Dendritic cell treated with granulocyte-macrophage colony-stimulating factor and Interleukin-4, amounts not matched to agents 40 ng/mL and 50 ng/mL, for 4 days (primary cell): Measurements from ENCODE around the gene PRAMEF17.
"Not testable (repeated sequence)": the region's sequence is repeated elsewhere in the genome, so short reads cannot be mapped to it uniquely, and the experiment has no call there.

Experiments
- H3K27ac Mint-ChIP-seq: one replicate; pipeline ENCODE4 v1.8.0; 2022; ENCODE audit warnings: mild to moderate bottlenecking, mixed read lengths
- H3K27me3 Mint-ChIP-seq: one replicate; pipeline ENCODE4 v1.8.0; 2022; ENCODE audit warnings: mild to moderate bottlenecking, mixed read lengths
- H3K36me3 Mint-ChIP-seq: one replicate; pipeline ENCODE4 v1.8.0; 2022; ENCODE audit warnings: low read depth, mixed read lengths
- H3K4me1 Mint-ChIP-seq: one replicate; pipeline ENCODE4 v1.8.0; 2022; ENCODE audit warnings: low read depth, mixed read lengths
- H3K4me3 Mint-ChIP-seq: one replicate; pipeline ENCODE4 v1.8.0; 2022; ENCODE audit warnings: mild to moderate bottlenecking, moderate library complexity, mixed read lengths
- H3K9me3 Mint-ChIP-seq: one replicate; pipeline ENCODE4 v1.8.0; 2022; ENCODE audit warnings: mixed read lengths
- intact Hi-C: fragments of 100-400 bp; cut with micrococcal nuclease; formaldehyde crosslinking; loops from one replicate; pipeline ENCODE4 v1.15.0; 2022

PRAMEF17 gene

DNA sequence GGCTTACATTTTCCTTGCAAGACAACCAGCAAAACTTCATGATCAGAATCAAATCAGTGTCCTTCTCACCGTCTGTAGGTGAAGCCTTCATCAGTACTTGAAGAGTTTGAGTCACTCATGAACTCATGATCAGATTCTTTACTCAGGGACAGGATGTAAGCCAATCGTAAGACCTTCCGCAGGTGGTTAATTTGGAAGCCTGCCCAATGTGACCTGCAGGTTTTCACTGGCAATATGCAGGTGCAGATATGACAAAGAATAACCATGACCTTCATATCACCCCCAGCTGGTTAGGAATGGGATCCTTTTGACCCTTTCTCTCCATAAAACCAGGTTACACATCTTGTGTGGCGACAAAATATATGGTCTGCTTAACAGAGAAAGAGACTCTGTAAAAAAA is 18.4 kb downstream of the PRAMEF17 start:
- Mint-ChIP-seq H3K9me3 (no peaks in the 10 kb centered on the region), H3K27me3 (peaks cover 3% of the 10 kb centered on the region), H3K4me3 (no peak overlapping the region), H3K4me1 (no peaks in the 10 kb centered on the region), H3K36me3 (no peaks in the 10 kb centered on the region), H3K27ac (no peak overlapping the region)
- intact Hi-C loops, result no loop called here

DNA sequence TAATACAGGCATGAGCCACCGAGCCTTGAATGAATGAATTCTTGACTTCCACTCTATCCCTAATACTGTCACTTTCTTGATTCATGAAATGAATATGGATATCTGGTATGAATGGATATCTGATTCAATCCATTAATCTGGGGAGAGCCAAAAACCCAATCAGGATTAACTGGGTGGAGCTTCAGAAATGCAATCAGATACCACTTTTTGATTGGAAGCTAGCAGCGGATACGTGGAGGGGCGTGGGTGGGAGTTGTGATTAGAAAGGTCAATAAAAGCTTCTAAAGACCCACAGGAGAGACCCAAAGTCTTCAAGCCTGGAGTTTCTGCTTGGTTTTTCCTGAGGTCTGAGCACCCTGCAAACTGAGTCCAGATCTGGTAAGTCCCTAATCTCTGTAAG is 20.7 kb downstream of the PRAMEF17 start, which contains the start of gene PRAMEF20:
TSS of gene PRAMEF20 (plus strand) at position 301 of the 400 bp plus-strand sequence. CDS start 5,905 bp downstream, outside the sequence.
- not testable (repeated sequence) for H3K27me3 Mint-ChIP-seq

DNA sequence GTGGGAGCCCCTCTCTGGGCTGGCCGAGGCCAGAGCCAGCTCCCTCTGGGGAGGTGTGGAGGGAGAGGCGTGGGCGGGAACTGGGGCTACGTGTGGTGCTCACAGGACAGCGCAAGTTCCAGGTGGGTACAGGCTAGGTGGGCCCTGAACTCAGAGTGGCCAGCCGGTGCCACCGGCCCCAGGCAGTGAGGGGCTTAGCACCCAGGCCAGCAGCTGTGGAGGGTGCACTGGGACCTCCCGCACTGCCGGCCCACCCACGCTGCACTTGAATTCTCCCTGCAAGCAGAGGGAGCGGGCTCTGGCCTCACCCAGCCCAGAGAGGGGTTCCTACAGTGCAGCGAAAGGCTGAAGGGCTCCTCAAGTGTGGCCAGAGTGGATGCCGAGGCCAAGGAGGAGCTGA is 41.1 kb downstream of the PRAMEF17 start:
- Mint-ChIP-seq H3K27ac (no peak overlapping the region), H3K4me3 (no peak overlapping the region), H3K4me1 (no peaks in the 10 kb centered on the region), H3K36me3 (no peaks in the 10 kb centered on the region), H3K9me3 (no peaks in the 10 kb centered on the region), H3K27me3 (no peaks in the 10 kb centered on the region)
- intact Hi-C loops, result no loop called here

More for the DNA sequence above, 20.7 kb downstream of the PRAMEF17 start, which contains the start of gene PRAMEF20:
- H3K36me3 Mint-ChIP-seq, intact Hi-C loops, H3K27ac Mint-ChIP-seq, H3K4me1 Mint-ChIP-seq, H3K9me3 Mint-ChIP-seq, H3K4me3 Mint-ChIP-seq: not testable (repeated sequence)

DNA sequence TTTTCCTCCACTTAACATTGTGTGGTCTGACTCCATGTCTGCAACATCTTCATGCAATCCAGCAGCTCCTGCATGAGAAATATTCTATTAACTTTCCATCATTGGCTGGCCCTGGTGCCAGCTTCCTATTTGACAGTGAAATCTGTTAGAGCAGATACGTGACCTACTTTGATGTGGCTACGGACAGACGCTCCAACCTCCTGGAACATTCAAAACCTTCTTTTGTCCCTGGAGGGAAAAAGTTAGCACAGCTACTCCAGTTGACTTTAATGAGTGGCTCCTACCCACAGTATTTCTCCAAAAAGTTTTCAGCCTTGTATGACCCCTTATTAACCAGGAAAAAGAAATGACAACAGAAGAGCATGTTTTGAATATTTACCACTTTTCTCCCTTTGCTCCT is 42.8 kb downstream of the PRAMEF17 start:
- H3K36me3 Mint-ChIP-seq, result no peaks in the 10 kb centered on the region
- intact Hi-C loops, result no loop called here
- peaks cover 2% of the 10 kb centered on the region for H3K27me3 Mint-ChIP-seq
- H3K4me3 Mint-ChIP-seq, result no peak overlapping the region
- H3K4me1 Mint-ChIP-seq, result no peaks in the 10 kb centered on the region
- H3K27ac Mint-ChIP-seq, result no peak overlapping the region
- no peaks in the 10 kb centered on the region for H3K9me3 Mint-ChIP-seq

DNA sequence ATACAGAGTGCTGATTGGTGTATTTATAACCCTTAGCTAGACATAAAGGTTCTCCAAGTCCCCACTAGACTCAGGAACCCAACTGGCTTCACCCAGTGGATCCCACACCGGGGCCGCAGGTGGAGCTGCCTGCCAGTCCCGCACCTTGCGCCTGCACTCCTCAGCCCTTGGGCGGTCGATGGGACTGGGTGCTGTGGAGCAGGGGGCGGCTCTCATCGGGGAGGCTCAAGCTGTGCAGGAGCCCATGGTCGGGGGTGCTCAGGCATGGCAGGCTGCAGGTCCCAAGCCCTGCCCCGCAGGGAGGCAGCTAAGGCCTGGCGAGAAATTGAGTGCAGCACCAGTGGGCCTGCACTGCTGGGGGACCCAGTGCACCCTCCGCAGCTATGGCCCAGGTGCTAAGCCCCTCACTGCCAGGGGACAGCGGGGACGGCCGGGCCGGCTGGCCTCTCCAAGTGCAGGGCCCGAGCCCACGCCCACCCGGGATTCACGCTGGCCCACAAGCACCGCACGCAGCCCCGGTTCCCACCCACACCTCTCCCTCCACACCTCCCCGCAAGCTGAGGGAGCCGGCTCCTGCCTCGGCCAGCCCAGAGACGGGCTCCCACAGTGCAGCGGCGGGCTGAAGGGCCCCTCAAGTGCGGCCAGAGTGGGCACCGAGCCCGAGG is 44.4 kb downstream of the PRAMEF17 start:
- H3K4me3 Mint-ChIP-seq, H3K36me3 Mint-ChIP-seq, intact Hi-C loops, H3K9me3 Mint-ChIP-seq, H3K27ac Mint-ChIP-seq, H3K4me1 Mint-ChIP-seq, H3K27me3 Mint-ChIP-seq: not testable (repeated sequence)

DNA sequence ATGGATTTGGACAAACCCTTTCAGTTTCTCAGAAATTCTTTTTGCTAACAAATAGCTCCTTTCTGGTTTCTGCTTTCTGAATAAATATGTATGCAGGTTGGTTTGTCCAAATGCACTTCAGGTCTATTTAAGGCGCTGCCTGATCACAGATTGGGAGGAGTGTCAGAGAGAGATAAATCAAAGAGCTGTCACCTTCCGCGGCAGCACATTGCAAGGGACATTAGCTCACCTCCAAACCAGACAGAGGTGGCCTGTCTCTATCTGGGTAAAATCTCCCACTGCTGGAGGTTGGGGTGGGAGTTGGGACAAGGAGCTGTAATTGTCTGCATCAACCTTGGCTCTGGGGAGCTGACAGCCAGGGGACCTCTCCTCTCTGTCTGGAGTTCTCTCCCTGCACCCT is 46.0 kb downstream of the PRAMEF17 start:
- intact Hi-C loops, result no loop called here
- H3K27me3 Mint-ChIP-seq, result peaks cover 2% of the 10 kb centered on the region
- no peaks in the 10 kb centered on the region for H3K9me3 Mint-ChIP-seq
- no peaks in the 10 kb centered on the region for H3K36me3 Mint-ChIP-seq
- no peaks in the 10 kb centered on the region for H3K4me1 Mint-ChIP-seq
- H3K27ac Mint-ChIP-seq, result no peak overlapping the region
- H3K4me3 Mint-ChIP-seq, result no peak overlapping the region

DNA sequence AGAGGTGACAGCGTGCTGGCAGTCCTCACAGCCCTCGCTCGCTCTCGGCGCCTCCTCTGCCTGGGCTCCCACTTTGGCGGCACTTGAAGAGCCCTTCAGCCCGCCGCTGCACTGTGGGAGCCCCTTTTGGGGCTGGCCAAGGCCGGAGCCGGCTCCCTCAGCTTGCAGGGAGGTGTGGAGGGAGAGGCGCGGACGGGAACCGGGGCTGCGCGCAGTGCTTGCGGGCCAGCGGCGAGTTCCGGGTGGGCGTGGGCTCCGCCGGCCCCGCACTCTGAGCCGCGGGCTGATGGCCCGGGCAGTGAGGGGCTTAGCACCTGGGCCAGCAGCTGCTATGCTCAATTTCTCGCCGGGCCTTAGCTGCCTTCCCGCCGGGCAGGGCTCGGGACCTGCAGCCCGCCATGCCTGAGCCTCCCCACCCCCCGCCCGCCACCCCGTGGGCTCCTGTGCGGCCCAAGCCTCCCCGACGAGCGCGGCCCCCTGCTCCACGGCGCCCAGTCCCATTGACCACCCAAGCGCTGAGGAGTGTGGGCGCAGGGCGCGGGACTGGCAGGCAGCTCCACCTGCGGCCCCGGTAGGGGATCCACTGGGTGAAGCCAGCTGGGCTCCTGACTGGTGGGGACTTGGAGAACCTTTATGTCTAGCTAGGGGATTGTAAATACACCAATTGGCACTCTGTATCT is 49.8 kb downstream of the PRAMEF17 start:
- H3K4me1 Mint-ChIP-seq, intact Hi-C loops, H3K27me3 Mint-ChIP-seq, H3K36me3 Mint-ChIP-seq, H3K27ac Mint-ChIP-seq, H3K4me3 Mint-ChIP-seq, H3K9me3 Mint-ChIP-seq: not testable (repeated sequence)
